IPS DF 19.7 (cell line): ENCODE data around the gene ATP6V1B1.

ENCODE experiments used
- DNase-seq: peaks from one replicate; pipeline ENCODE4 v3.0.0-alpha.2; 2013; ENCODE audit warnings: low read depth, low spot score

Gene ATP6V1B1

DNA sequence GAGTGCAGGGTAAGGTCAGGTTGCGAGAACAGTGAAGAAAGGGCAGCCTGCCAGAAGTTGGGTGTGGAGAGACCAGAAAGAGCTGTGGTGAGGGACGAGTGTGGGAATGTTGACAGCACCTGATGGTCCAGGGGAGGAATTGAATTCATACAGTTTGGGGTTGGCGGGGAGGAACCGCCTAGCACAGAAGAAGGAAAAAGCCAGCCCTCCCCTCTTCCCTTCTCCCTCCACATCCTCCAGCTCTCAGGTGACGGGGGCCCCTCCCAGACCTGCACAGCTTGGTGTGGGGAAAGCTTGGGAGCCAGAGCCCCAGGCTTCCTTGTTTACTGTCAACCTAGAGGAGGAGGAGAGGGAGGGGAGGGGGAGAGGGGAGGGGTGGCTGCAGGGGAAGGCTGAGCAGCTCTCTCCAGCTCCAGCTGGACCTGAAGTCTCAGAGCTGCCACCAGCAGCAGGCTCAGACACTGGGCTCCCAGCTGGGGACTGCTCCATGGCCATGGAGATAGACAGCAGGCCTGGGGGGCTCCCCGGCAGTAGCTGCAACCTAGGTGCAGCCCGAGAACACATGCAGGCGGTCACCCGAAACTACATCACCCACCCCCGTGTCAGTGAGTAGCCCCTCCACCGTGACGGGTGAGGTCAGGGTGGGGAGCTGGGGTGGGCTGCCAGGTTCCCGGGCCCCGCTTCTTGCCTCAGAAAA, at the start of gene ATP6V1B1:
Gene ATP6V1B1, plus strand, starts transcription at position 433 of the 697 bp plus-strand sequence. Its CDS starts 55 bp downstream, at position 488.
- DNase-seq: no peak

DNA sequence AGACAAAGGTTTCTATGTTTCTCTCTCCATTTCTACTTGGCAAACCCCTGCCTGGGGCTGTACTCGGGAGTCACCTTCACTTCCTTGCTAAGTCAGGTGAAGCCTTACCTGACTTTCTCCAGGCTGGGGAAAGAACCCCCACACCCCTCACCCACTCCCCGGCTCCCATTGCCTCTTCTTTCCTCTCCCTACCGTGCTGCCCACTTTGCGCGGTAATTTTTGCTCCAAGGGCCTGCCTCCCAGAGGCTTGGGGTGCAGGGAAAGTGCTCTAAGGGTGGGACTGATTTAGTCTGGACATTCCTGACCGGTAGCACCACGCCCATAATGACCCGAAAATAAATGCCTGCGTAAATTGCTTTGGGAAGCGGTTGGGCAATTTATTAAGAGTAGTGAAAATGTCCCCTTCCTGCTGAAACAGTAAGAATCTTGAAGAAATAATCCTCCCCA, 49.1 kb upstream of the ATP6V1B1 start:
- DNase-seq: no peak

DNA sequence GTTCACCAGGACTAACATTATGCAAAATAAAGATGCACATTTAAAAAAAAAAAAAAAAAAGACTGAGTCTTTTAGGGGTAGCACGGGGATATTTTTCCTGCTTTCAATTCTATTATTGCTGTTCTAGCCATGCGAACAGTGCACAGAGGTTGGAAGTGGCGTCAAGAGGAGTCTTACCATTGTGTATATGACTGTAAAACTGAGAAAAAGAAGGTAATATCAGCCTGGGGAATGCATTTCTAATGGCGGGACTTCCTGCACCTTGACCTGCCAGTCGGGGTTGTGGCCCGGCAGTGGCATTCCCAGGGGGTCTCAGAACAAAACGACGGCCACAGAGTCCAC, 48.5 kb upstream of the ATP6V1B1 start:
- no peak for DNase-seq

DNA sequence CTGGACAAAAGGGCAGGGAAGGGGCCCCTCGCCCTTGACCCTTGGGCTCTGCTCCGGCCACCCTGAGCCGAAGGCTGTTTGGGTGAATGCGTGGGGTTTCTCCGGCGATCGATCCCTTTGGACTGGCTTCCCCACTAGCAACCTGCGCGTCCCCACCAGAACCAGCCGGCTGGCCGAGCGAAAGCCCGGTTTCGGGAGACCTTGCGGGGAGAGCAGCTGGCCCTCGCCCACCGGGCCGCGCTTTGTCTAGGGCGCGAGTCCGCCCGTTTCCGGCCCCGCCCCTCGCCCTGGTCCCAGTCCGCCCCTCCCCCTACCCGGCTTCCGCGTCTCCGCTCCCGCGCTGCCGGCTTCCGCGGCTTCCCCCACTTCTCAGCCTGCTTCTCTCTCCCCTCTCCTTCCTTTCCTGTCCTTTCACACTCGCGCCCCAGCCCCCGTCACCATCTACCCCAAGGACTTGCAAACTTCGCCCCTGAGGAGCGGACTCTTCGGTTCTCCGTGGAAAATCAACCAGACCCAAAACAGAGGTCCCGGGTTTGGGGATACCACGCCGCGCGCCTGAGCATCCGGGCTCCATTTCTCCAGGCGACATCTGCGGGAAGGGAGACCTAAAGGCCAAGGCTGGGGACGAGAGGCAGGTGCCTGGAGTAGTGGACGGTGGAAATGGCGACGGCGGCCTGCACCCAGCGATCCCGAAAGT, 48.0 kb upstream of the ATP6V1B1 start:
- DNase-seq: no peak

DNA sequence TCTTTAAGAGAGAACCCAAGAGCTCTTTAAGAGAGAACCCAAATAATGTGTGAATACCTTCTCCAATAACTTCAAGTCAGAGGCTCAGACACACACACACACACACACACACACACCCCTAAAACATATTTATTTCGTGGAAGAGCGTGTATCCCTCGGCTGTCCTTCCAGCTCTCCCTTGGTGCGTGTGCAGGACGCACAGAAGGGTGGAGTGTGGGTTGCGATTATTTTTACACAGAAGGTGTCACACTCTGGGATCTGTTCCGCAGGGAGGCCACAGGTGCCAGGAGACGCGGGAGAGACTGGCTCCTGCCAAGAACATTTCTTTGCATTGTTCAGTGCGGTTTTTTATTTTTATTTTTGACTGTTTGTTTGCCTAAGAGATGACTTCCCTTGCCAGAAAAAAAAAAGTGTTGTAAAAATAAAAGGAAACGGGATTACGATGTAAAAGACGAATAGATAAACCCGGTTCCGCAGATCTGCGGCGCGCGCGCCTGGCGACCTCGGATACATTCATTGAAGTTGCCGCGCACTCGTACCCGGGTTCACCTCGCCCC, 47.3 kb upstream of the ATP6V1B1 start:
- DNase-seq: no peak

DNA sequence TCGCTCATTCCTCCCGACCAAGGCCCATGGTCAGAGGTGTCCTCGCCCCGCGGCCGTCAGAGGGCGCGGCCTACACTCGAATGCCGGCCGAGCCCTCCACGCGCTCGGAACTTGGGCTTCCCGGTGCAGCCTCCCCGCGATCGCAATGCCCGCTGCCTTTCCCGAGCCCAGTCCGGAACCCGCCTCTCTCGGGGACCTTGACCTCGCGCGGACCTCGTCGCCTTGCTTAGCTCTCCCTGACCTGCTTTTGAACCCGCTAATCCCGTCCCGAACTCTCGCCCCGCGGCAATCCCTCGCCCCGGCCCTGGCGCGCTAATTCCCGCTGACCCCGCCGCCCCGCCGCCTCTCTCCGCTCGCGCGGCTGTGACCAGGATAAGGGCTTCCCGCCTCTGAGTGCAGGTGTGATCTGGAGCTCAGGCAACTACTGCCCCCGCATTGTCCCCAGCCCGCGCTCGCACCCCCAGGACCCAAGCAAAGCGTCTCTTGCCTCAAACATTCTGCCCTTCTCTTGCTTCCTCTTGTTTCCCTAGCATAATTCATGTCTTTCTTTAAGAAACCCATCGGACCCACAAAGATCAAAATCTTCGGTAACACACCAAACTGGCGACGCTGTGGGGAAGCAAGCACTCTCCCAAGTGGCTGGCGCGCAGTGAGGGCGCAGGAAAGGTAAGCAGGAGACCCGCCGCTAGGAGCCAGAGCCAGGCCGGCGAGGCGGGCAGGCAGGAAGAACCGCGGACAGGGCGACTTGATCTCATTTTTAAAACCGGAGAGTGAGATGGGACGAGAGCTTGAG, 46.6 kb upstream of the ATP6V1B1 start:
- DNase-seq: no peak

DNA sequence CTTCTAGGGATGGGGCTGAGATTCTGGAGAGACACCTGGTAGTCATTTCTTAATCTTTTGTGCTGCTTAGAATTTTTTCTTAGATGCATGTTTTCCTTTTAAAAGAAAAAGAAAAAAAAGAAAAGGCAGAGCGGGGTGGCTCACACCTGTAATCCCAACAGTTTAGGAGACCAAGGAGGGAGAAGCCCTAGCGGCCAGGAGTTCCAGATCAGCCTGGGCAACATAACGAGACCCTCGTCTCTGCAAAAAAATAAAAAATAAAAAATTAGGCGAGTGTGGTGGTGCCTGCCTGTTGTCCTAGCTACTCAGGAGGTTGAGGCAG, 46.0 kb upstream of the ATP6V1B1 start:
- DNase-seq: no peak

DNA sequence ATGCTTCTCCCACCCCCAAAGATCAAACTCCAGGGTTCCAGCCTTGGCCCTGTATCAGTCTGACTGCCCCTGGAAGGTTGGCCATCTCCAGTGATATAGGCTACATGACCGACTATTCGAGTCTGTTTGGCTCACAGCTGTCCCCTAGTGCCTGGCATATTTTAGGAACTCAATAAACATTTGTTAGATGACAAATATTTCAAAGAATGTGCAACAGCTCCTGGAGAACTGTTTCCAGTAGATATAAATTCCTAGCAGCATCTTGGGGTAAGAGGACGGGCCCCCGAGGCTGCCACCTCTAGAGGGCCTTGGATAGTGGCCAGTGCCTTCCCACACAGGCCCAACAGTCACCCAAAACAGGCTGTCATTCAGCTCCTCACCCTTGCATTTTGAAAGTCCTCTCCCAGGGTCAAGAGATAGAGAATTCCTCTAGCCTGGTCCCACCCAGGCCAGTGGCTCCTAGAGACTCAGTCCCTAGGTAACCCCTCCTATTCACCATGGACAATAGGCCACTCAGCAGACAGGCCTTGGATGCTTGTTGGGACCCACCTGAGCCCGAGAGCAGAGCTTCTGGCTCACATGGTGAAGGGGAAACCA, 45.1 kb upstream of the ATP6V1B1 start:
- no peak for DNase-seq

DNA sequence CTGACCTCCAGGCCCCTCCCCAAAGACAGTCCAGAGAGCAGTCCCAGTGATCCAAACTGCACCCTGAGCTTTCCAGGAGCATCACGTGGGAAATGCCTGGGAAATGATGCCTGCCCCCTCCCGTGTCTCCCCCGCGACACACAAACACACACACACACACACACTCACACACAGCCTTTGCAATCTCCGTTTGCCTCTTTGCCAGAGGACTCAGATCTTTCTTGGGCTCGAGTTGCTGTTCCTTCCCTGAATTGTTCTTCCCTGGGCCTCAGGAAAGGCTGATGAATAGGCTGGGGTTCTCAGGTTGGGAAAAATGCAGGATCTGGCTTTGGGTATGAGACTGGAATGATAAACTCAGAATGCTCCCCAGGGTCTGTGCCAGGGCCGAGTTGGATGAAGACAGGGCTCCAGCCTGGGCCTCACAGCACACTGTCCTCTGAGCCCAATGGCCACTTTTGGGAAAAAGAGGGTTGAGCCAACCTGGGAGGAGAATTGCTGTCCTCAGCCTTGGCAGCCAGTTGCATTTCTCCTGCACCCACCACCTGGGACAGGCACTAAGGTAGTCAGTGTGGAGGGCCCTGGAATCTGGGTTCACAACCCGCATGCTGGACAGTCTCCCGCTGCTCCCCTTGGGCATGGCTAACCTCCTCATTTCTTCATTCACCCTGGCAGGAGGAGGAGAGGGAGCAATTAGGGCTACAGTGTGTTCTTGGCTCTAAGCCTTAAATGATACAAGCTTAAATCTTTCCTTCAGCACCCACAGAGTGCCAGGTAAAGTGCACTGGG, 43.9 kb upstream of the ATP6V1B1 start:
- no peak for DNase-seq

DNA sequence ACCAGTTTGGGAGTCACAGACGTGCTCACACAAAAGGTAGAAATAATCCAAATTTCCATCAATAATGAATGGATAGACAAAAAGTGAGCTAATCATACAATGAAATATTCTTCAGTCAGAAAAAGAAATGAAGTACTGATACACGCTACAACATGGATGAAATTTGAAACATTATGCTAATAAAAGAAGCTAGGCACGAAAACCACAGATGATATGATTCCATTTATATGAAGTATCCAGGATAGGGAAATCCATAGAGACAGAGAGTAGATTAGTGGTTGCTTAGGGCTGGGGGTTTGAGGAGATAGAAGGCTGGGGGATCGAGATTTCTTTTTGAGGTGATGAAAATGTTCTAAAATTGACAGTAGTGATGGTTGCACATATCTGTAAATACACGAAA, 43.0 kb upstream of the ATP6V1B1 start:
- DNase-seq: no peak

DNA sequence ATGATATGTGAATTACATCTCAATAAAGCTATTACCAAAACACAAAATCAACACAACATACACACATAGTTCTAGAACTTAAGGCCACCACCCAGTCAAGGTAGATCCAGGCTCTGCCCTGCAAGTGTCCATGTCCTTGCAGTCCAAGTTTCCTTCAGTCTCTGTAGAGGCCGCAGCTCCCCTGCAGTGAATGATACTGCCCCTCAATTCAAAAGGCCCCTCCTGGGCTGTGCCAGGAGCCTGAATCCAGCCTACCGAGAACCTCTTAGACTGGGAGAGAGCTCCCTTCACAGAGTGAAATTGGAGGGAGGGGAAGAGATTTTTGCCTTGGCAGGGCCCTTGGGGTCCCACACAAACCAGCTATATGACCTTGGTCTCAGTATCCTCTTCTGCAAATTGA, 42.5 kb upstream of the ATP6V1B1 start:
- no peak for DNase-seq

DNA sequence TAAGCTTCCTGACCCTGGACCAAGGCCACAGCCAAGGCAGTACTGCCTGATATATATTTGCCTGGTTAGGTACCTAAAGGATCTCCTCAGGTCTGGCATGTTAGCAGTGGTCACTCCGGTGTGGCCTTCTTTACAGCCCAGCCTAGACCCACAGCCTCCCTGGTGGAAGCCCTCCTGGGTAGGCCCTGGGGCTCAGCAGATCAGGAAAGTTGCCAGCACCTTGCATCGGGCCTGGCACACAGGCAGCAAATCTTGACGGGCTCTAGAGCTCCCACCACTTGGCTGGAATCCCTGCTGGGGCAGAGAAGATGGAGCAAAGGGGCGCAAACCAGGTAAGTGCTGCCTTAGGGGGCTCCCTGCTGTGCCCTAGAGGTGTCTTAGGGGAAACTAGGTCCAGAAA, 40.9 kb upstream of the ATP6V1B1 start:
- DNase-seq: no peak

DNA sequence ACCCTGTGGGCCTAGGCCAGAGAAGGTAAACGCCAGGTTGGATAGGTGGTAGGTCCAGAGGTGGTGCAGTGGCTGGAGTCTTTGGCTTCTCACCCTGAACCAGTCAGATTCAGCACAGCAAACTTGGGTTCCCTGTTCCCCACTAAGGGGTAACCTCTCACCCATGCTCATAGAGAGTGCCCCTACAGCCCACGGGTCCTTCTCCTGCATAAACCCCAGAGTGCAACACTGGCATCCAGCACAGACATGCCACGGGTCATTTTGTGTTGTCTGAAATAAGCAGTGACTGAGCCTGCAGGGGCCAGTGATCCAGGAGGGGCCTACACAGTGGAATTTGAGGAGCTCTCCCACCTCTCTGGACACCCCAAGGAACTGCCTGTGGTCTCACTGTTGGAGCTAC, 40.5 kb upstream of the ATP6V1B1 start:
- DNase-seq: no peak

DNA sequence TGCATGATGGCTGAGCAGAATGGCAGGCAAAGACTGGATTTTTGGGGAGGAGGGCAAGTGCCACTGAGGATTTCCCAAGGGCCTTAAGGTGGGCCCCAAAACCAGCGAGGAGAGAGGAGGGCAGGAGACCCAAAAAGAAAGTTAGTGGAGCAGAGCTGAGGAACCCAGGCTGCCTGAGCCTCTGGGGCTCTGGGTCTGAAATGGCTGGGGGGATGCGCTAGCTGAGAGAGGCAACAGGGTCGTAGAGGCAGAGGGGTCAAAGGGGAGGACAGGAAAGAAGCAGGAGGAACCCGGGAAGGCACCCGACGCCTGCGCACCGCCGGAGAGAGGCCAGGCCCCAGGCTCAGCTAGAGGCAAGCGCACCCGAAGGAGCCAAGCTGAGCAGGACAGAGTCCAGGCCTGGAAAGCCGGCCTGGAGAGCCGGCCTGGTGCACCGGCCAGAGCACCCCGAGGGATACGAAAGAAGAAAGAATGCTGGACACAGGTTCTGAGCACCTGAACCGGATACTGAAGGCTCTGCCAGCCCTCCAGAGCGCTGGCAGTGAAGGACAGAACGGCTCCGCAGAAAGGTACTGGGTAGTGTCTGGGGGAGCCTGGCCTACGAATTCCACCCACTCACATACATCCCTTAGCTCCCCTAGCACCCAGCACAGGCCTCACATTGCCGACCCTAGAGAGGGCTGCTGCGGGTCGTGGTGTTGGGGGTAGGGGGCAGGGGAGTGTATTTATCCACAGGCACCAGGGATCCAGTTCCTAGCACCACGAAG, 39.5 kb upstream of the ATP6V1B1 start:
- DNase-seq: no peak

DNA sequence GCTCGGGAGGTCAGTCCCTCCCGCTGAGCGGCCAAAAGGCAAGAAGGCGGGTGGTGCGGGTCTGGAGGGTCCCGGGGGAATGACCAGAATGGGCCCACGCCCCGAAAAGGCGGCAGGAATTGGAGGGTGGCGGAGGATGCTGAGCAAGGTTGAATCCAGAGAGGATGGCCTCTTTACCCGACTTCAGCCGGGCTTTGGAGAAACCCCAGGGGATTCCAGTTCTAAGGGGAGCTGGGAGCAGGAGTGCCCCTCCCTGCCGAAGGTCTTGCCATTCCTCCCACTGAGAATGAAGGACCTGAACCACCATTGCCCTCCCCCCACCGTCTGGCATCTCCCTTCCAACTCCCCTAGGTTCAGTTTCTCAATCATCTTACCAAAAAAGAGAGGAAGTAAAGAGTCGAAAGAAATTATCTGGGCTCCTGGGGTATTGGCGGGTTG, 38.9 kb upstream of the ATP6V1B1 start:
- DNase-seq: no peak

DNA sequence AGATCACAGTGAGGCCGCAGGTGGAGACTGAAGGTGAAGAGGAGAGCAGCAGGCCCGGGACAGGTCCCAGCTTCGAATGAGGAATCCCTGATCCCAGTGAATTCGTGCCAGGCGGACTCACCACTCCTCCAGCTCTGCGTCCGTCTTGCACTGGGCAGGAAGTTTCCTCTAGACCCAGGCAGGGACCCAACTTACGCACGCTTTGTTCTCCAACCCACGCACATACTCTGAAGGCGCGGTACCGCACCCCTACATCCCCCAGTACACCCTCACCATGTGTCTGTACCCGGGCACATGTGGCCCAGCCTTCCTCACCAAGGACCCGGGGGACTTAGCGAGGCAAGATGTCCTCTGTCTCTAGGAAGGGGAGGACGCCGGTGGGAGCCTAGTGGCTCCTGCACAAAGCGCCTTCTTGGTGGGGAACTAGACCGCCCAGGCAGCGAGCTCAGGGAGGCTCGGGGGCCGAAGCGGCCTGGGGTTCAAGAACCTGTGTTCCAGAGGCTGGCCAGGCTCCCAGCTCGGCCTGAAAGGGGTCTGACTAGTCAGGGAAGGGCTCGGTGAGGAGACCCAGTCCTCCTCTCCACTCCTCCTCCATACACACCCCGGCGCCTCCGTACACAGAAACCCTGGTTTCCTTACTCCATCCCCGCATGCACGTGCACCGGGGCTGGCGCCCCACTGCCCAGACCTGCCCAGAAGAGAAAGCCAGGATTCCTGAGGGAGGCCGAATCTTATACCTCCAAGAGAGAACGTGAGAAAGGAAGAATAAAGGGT, 38.3 kb upstream of the ATP6V1B1 start:
- no peak for DNase-seq

DNA sequence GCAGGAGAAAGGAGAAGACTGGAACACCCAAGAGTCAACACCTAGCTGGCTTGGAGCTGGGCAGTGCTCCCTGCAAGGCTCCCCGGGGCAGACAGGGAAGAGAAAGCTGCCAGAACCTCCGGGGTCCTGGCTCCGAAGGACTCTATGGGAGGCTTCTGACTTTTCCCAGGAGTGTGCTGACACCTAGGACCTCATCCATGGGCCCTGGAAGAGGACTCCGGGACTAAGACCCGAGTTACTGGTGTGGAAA, 37.8 kb upstream of the ATP6V1B1 start:
- DNase-seq: no peak

DNA sequence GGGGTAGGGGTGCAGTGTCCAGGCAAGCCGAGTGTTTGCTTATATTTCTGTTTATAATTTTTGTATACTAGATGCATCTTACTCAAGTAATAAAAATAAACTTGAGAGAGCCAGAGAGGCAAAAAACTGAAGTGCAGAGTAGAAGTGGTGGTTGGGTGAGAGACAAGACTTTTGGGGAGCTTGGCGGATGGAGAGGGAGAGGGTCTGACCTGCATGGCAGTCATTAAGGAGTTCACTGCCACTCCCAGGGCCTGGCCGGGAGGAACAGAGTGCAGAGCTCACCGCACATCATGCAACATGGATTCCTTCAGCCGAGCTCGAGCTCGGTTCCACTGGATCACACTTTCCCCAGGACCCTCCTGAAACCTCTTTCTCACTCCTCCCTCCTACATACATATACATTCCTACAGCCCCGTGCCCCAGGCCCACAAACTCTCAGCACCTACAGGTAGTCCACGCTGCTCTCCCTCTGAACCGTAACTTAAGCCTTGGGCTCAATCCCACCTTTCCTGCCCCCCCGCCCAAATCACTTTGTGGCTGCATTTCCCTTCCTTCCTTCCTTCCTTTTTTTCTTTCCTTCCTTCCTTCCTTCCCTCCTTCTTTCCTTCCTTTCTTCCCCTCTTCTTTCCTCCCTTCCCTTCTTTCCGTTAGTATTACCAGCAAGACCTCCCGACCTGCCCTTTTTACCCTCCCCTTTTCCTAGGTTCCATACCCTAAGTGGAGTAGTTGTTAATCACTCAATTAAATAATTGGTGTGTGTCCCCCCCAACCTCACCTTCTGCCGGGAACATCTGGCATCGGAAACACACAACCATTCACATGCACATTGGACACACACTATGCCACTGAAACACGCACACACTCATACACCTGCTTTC, 37.1 kb upstream of the ATP6V1B1 start:
- DNase-seq: no peak
